A375 (cell line): ENCODE measurements around the gene SPPL2B. TPM values are rescaled to one million over a fixed set of nuclear protein-coding genes. Genes with fewer than 3 reads are reported as not detected.

ENCODE experiments used
- total RNA-seq: library from RNA; depleted of rRNA; stranded (reverse); fragments of >200 nt; shearing (Covaris generic); gene quantifications from 2 replicates; pipeline ENCODE4 v1.2.3, GENCODE V29; 2014; rRNA removed

Gene SPPL2B
- 25.2 and 37.1 TPM in 2 replicates for total RNA-seq

GRCh38 chr19:2328401-2329148 is at the start of gene SPPL2B, which contains the start of gene LSM7:
SPPL2B (plus strand) TSS chr19:2328684; CDS start chr19:2328710, 26 bp downstream.
LSM7 (minus strand) TSS chr19:2328586; CDS start chr19:2328566, 20 bp downstream.

GRCh38 chr19:2282062-2282861 is 46.2 kb upstream of the SPPL2B start, which contains the start of gene PEAK3:
PEAK3 (minus strand) TSS chr19:2282175; CDS start chr19:2280931, 1,244 bp downstream.

GRCh38 chr19:2308114-2308556 is 20.3 kb upstream of the SPPL2B start, which contains the start of gene LINGO3:
LINGO3 (minus strand) TSS chr19:2308154; CDS start chr19:2291776, 16,378 bp downstream.

GRCh38 chr19:2359992-2360685 is 31.7 kb downstream of the SPPL2B start, which contains the start of gene TMPRSS9:
TMPRSS9 (plus strand) TSS chr19:2360265; CDS start chr19:2389786, 29,521 bp downstream.

Other genes starting within 250 kb of the SPPL2B start
- 8.4 and 10.2 TPM in 2 replicates for gene MOB3A, start 232.4 kb upstream of the SPPL2B start, total RNA-seq
- gene IZUMO4, start 231.8 kb upstream of the SPPL2B start, total RNA-seq: 3.6 and 6.2 TPM in 2 replicates
- gene AP3D1, start 177.1 kb upstream of the SPPL2B start, total RNA-seq: 72.0 and 80.1 TPM in 2 replicates
- gene DOT1L, start 164.8 kb upstream of the SPPL2B start, total RNA-seq: 10.8 and 12.2 TPM in 2 replicates
- gene PLEKHJ1, start 92.4 kb upstream of the SPPL2B start, total RNA-seq: 54.7 and 60.4 TPM in 2 replicates
- gene SF3A2, start 91.9 kb upstream of the SPPL2B start, total RNA-seq: 89.5 and 90.3 TPM in 2 replicates
- gene AMH, start 79.4 kb upstream of the SPPL2B start, total RNA-seq: 16.8 and 19.0 TPM in 2 replicates
- not detected in 2 replicates for gene JSRP1, start 72.3 kb upstream of the SPPL2B start, total RNA-seq
- gene PEAK3, start 46.5 kb upstream of the SPPL2B start, total RNA-seq: not detected in 2 replicates
- gene LINGO3, start 20.5 kb upstream of the SPPL2B start, total RNA-seq: 0.19 and 0.23 TPM in 2 replicates
- gene LSM7, start 98 bp upstream of the SPPL2B start, total RNA-seq: 140 and 142 TPM in 2 replicates
- 0.57 TPM in 1 of 2 replicates, not detected in the other for gene TMPRSS9, start 31.6 kb downstream of the SPPL2B start, total RNA-seq
- gene TIMM13, start 98.9 kb downstream of the SPPL2B start, total RNA-seq: 61.7 and 62.8 TPM in 2 replicates
- 123 and 130 TPM in 2 replicates for gene LMNB2, start 128.3 kb downstream of the SPPL2B start, total RNA-seq
- 31.8 and 35.6 TPM in 2 replicates for gene GADD45B, start 147.4 kb downstream of the SPPL2B start, total RNA-seq